Brain pericyte (primary cell): ENCODE measurements around the gene CASP4.
"Not testable (repeated sequence)": the region's sequence is repeated elsewhere in the genome, so short reads cannot be mapped to it uniquely, and the experiment has no call there.

ENCODE experiments used
- DNase-seq: peaks from one replicate; pipeline ENCODE4 v3.0.0-alpha.2; 2012; ENCODE audit warnings: low read depth, low spot score

Gene CASP4

DNA sequence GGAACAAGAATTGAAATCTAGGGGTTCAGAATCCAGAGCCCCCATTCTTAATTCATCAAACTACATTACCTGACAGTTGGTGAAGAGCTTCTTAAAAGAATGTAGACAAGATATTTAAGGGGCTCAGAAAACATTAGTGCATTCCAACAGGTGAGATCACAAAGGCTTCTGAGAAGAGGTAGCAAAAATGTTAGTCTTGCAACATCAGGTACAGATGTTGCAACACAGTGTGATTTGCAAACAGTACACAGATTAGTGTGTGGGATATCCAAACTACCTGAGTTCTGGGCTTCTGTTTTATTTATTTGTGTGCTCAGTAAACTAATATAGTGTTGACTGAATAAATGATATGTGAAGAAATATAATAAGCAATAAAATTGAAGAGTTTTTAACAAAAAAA, 11.8 kb downstream of the CASP4 start:
- no peak for DNase-seq

DNA sequence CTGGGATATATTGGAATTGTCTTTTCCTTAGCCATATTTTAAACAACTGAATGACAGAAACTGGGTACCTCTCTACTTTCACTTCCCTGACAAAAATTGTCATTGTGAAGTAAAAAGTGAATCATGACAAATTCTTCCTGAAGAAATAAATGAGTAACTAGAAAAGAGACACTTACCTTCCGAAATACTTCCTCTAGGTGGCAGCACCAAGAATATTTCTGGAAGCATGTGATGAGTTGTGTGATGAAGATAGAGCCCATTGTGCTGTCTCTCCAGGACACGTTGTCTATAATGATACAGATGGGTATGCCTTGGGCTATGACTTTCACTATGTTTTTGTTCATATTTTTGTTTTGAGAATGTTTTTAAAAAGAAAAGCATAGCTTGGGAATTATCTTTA, 21.5 kb downstream of the CASP4 start:
- no peak for DNase-seq

DNA sequence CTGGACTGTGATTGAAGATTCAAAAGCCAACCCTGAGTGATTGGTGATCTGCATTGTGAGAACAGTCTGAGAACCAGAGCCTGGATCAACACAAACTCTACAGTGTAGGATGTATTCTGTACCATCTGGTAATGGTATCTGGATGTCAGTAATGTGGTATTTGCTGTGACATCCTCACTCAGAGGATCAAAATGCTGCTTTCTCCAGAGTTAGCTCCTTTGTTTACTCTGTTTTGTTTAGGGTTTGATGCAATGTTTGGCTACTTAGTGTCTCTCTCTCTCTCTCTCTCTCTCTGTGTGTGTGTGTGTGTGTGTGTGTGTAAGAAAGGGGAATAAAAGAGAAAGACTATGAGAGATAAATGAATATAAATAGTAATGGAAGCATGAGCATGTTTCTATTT, 24.3 kb downstream of the CASP4 start:
- no peak for DNase-seq

DNA sequence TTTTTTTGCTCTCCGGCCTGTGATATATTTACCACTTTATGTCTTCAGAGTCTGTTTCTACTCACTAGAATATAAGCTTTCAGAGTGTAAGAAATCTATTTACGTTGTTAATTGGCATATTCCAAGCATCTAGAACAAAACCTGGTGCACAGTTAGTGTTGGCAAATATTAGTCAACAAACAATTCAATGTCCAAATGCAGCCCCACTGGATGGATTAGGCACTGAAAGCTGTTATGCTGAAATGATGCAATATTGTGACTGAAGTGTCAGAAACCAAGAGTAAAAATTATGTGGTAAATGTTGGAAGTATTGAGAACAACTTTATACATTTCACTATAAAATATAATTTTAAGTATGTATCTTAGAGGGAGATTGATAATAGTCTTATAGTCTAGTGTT, 24.8 kb downstream of the CASP4 start:
- DNase-seq, result no peak

DNA sequence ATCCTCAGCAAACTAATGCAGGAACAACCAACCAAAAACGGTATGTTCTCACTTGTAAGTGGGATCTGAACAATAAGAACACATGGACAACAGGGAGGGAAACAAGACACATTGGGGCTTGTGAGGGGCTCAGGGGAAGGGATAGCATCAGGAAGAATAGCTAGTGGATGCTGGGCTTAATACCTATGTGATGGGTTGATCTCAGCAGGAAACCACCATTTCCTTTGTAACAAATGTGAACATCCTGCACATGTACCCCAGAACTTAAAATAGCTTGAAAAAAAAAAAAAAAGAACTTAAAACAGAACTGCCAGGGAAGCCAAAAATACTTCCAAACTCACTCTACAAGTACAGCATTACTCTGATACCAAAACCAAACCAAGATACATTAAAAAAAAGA, 33.8 kb downstream of the CASP4 start:
- no peak for DNase-seq

DNA sequence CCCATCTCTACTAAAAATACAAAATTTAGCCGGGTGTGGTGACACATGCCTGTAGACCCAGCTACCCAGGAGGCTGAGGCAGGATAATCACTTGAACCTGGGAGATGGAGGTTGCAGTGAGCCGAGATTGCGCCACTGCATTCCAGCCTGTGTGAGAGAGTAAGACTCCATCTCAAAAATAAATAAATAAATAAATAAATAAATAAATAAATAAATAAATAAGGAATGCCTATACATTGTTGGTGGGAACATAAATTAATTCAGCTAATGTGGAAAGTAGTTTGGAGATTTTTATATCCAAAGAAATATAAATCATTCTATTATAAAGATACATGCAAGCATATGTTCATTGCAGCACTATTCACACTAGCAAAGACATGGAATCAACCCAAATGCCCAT, 34.3 kb downstream of the CASP4 start:
- not testable (repeated sequence) for DNase-seq

DNA sequence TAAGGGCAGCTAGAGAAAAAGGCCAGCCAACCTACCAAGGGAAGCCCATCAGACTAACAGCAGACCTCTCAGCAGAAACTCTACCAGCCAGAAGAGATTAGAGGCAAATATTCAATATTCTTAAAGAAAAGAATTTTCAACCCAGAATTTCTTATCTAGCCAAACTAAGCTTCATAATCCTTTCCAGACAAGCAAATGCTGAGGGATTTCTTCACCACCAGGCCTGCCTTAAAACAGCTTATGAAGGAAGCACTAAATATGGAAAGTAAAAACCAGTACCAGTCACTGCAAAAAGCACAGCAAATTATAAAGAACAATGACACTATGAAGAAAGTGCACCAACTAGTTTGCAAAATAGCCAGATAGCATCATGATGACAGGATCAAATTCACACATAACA, 39.6 kb downstream of the CASP4 start:
- no peak for DNase-seq

DNA sequence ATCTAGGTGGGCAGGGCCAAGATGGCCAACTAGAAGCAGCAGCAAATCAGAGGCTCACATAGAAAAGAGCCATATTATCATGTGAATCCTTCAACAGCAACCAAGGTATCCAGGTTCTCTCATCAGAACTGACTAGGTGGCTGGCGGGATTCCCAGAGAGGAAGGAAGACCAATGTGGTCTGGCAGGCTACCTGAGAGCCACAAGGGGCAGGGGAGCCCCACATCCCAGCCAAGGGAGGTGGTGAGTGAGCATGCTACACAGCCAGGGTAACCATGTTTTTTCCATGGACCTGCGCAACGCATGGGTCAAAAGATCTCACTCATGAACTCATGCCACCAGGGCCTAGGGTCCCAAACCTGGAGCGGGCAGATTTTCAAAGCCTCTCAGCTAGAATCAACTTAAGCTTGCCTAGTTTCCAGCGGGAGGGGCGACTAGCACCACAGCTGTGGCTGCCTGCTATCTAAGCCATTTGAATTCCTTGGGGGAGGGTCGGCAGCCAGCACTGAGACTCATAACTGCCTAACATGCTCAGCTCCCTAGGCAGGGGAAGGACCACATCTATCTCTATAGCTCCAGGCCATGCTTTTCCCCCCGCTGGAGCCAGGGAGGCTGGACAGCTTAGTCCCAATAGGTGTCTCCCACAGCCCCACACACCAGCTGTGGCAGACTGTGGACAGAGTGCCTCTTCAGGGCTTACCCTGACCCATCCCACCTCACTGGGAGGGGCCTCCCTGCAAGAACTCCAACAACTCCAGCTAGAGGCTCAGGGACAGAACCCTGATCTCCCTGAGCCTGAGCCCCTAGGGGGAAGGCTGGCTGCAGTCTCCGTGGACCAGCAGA, 41.4 kb downstream of the CASP4 start:
- no peak for DNase-seq

DNA sequence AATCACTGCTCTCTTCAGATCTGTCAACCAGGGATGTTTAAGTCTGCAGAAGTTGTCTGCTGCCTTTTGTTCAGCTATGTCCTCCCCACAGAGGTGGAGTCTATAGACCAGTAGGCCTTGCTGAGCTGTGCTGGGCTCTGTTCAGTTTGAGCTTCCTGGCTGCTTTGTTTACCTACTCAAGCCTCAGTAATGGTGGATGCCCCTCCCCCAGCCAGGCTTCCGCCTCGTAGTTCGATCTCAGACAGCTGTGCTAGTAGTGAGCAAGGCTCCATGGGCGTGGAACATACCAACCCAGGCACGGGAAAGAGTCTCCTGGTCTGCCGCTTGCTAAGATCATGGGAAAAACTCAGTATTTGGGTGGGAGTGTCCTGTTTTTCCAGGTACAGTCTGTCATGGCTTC, 42.5 kb downstream of the CASP4 start:
- DNase-seq, result no peak

DNA sequence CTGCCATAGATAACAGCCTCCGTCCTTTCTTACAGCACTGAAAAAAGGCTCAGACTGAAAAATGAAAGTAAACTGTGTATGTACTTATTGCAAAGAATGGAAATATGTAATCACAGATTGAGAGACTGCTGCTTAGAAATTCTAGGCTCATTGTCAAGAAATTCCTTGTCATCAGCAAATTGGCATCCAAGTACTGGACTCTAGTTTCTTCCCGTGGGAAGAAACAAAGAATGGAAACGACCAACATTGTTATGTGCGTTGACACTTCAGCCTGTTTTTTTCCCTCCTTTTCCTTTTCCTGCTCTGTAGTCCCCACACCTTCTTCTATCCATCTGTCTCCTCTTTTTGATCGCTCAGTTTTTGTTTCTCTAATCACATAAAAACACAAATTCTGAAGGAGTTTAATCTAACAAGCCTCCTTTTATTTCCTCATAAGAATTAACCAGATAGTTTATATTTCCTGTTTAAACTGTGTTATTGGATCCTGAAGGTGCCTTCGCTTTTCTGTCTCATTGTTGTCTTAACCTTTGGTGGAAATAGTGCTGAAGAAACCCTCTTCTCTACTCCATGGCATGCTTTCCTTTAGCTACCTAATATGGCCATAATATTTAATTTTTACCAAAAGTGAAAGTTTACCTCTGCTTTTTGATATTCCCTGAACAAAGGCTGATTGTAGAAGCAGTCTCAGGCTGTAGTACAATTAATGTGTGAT, 50.1 kb downstream of the CASP4 start:
- DNase-seq, result no peak

DNA sequence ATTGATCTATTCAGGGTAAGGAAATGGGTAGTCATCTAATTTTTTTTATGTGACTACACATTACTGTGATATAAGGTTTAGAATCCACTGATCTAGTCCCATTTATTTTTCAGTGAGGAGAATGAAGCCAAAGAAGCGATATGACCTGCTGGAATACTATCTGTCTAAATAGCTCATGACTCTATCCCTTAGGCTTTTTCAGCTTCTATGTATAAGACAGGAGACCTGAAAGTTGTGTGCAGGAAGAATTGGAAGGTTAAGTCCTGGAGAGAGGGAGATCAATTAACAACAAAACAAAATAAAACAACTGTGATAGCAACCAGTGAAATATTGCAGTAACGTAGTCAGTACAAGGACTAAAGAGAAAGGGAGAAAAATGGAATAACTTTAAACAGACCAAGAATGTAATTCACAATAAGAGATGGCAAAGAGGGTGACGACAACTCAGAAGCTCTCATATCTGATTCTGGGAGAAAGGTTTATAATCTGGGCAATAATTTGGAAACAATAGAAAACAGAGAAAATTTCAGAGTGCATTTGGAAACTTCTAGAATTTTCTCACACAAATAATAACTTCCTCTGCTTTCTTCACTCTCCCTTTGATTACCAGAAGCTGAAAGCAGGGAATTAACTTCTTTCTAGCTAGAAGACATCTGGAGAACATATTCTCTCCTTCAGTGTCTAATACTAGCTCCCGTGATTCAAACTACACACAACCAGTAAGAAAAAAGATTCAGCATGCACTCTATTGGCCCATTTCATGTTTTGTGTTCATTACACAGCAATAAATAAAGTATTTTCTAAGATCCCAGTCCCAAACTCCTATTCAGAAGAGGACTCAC, 50.9 kb downstream of the CASP4 start:
- DNase-seq, result no peak

DNA sequence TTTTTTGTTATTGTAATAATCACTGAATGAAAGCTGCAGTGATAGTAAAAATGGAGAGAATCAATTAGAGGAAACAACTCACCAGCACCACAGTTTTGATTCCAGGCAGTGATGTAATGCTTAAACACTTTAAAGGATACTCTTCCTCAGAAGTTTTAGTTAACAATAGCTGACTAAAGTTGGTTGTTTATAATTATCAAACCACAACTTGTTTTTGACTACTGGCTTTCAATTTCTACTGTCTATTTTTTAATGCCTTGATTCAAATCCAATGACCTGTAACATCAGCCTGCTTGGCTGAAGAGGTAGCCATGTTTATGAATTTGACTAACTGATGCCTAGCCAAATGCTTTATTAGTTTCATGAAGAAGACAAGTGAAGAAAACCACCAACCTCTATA, 51.9 kb downstream of the CASP4 start:
- no peak for DNase-seq

DNA sequence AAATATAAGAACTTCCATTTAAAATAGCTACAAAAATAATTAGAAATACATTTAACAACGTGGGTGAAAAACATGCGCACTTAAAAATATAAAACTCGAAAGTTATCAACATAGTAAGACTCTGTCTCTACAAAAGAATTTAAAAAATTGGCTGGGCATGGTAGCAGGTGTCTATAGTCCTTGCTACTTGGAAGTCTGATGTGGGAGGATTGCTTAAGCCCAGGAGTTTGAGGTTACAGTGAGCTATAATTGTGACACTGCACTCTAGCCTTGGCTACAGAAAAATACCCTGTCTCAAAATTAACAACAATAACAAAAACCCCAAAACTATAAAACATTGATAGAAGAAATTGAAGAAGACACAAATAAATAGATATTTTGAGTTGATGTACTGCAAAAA, 56.3 kb downstream of the CASP4 start:
- no peak for DNase-seq

DNA sequence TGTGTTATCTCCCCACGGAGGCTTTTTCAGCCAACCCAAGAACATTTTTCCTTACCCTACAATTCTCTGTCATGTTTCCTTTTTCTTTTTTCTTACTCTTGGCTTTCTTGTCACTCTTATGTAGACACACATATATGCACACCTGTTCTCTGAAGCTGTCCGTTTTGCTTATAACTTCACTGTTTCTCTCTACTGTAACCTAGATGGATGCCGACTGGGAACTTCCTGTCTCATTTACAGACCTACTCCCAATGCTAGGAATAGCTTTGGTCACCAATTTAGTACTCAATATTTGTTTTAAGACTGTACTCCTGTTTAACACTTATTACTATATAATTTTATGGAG, 60.2 kb downstream of the CASP4 start:
- no peak for DNase-seq

DNA sequence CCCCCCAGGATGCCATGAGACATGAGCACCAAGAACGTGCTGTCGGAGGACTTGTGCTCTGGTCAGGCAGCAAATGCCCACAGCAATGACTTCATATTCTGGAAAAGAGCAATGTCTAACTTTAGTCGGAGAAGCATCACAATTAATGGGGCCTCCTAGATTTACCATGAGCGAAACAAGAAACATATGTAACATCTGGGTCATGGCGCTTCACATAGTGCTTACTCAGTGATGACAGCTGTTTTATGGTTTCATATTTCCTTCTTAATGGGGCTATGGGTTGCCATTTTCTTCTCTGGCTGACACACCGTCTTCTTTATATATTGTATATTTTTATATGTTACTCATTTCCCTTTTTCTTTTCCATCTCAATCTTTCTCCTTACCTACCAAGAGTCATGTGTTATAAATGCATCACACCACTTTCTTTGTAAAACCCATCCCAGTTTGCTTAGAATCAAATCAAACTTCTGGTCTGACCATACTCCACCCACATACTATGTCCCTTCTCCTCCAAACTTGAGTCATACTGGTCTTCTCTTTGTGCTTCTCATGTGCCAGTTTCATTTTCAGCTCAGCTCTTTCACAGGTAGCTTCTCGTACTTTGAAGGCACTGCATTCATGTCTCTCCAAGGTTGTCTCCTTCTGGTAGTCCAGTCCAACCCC, 60.7 kb downstream of the CASP4 start:
- no peak for DNase-seq

DNA sequence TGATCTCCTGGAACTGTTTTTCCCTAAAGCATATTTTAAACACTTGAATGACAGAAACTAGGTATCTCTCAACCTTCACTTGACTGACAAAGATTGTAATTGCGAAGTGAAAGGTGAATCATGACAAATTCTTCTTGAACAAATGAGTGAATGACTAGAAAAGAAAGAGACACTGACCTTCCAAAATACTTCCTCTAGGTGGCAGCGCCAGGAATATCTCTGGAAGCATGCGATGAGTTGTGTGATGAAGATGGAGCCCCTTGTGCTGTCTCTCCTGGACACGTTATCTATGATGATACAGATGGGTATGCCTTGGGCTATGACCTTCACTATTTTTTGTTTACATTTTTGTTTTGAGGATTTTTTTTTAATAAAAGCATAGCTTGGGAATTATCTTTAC, 63.1 kb downstream of the CASP4 start:
- DNase-seq, result no peak

DNA sequence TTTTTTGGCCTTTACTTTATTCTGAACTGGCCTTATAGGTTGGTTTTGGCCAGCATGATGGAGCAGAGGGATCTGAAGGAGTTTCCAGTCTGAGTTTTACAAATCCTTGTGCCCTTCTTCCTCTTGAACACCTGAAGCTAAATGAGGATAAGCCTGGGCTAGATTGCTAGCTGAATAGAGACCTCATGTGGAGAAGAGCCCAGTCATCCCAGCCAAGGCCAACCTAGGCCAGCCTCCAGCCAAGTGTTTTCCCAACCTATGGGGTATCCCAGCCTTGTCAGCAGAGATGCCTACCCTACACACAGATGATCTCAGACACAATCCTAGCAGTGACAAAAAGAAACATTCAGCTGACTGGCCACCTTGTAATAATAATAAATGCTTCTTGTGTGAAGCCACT, 69.1 kb downstream of the CASP4 start:
- DNase-seq, result no peak

DNA sequence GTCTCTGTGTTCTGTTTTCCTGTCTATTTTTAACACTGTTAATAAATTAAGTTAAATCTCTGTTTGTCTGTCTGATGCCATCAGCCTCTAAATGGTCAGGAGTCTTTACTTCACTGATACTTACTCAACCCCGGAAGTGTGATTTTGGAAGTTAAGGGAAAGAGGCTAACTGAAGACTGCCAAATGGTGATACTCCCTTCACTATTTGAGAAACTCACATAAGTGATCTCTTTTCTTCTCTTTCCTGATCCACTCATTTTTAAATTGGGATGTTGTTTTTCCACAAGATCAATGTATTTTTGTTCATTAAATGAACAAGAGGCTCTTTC, 69.7 kb downstream of the CASP4 start:
- DNase-seq, result no peak

DNA sequence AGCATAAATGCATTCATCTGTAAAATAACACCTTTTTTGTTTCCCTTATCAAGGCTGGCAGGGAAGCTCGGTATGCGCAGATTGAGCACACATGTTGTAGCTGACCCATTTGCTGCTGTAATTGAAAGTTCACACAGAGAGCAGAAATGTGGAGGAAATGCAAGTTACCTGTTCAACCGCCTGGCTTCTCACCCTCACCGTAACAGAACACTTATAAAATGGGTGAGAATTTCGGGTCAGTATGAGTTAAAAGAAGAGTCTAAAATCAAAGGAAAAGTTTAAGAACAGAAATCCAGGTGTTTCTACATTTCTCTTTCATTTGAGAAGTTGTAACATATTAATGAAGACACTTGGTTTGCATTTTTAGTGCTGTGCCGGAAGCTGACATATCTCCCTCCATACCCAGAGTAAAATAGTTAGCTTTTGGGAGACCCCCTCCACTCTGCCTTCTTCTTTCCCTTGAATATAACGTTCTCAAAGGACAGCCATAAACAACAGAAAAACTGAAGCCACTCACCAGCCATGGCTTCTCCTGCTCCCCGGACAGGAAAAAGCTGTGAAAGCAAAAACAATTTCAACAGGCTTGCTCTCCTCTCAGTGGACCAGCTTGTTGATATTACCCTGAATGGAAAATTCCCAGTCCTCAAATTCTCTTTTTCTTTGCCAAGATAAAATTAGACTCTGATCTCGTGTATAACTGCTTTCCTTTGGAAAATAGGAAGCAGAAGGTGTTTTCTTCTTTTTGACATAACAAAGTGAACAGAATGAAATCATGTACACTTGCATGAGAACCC, 70.3 kb downstream of the CASP4 start, which contains the start of gene CASP12:
TSS of gene CASP12 (minus strand) at position 570 of the 794 bp plus-strand sequence.
- DNase-seq, result no peak

DNA sequence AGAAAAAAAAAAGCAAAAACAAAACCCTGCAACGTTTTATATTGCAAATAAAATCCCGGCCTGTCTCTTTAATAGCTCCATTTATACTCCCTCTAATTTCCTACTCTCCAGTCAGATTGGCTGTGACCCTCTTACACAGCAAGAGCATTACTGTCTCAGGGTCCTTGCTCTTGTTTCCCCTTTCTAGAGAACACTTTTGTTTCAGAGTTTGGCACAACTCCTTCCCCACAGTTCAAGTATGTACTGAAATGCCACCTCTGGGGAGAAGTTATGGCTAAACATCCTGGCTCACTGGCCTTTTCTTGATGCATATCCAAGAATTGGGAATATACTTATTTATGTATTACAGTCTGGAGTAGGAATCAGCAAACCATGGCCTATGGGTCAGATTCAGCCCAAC, 72.7 kb downstream of the CASP4 start:
- no peak for DNase-seq

DNA sequence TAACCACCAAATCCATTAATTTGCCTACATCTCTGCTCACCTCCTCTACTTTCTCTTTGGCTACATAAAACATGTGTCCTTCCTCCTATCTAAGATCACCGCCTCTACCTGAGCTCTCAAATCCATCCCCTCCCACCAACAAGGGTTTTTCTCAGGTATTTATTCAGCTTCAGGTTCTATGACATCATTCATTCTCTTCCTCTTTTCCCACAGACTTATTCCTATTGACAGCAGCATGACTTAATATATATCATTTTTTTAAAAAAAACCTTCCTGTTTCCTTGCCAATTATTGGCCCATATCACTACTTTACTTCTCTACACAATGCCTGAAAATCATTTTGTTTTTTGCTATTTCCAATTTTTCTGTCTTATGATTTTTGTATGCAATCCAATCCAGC, 74.5 kb downstream of the CASP4 start:
- no peak for DNase-seq
